ENCODE results near the gene UBAP2L.

UBAP2L gene, protein sequence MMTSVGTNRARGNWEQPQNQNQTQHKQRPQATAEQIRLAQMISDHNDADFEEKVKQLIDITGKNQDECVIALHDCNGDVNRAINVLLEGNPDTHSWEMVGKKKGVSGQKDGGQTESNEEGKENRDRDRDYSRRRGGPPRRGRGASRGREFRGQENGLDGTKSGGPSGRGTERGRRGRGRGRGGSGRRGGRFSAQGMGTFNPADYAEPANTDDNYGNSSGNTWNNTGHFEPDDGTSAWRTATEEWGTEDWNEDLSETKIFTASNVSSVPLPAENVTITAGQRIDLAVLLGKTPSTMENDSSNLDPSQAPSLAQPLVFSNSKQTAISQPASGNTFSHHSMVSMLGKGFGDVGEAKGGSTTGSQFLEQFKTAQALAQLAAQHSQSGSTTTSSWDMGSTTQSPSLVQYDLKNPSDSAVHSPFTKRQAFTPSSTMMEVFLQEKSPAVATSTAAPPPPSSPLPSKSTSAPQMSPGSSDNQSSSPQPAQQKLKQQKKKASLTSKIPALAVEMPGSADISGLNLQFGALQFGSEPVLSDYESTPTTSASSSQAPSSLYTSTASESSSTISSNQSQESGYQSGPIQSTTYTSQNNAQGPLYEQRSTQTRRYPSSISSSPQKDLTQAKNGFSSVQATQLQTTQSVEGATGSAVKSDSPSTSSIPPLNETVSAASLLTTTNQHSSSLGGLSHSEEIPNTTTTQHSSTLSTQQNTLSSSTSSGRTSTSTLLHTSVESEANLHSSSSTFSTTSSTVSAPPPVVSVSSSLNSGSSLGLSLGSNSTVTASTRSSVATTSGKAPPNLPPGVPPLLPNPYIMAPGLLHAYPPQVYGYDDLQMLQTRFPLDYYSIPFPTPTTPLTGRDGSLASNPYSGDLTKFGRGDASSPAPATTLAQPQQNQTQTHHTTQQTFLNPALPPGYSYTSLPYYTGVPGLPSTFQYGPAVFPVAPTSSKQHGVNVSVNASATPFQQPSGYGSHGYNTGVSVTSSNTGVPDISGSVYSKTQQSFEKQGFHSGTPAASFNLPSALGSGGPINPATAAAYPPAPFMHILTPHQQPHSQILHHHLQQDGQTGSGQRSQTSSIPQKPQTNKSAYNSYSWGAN

DNA sequence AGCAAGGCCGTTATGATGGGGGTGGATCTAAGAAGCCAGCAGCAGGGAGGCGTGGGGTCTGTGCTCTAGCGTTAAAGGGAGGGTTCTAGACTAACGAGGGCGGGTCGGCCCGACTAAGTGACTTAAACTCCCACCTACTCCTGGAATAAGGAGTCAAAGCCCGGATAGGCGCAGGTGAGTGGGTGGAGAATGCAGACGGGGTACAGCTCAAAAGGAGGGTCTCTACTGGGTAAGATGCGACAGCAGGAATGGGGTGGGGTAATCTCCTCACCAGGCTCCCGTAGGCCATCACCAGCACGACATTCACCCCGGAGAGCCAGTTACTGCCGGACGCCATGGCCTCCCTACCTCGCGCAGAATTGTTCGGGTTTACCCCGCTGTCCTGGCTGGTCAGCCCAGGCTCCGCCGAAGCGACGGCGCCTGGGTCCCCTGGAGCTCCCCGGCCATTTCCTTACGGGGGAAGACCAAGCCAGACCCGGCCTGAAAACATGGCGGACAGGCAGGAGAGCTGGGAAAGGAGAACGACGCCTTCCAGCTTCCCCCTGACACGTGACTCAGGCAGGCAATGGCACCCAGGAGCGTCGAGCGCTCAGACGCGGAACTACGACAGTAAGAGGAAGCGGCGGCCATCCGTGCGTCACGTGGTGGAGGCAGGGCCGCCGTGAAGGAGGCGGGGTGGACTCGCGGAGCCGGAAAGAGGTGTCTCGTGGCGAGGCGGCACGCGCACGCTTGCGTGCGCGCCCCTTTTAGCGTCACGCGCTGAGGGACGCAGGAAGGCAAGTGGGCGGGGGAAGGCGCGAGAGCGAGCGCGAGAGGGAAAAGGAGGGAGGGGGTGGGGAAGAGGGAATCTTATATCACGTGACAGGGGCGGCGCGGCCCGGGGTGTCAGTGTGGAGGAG, at the start of gene UBAP2L:
Gene UBAP2L (plus strand): TSS at position 885 of the 899 bp plus-strand sequence. CDS start 4,169 bp downstream, outside the sequence.
- peak; percentile 100 for DNase-seq (ENCODE audit: low read depth)

DNA sequence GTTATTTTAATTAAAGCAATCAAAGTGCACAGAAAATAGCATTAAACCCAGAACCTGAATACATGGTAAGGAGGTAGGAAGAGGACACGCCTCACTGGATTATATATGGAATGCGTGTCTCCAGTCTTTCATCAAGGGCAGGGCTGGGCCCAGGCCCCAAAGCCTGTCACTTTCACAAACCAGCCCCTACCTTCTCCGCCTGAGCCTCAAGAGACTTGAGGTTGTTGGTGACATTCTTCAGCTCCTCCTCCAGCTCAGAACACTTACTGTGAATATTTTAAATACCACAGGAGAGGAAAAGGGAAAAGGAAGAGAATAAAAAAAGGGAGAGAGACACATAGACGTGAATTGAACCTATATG, 49.6 kb upstream of the UBAP2L start:
- DNase-seq (ENCODE audit: low read depth), result no peak

DNA sequence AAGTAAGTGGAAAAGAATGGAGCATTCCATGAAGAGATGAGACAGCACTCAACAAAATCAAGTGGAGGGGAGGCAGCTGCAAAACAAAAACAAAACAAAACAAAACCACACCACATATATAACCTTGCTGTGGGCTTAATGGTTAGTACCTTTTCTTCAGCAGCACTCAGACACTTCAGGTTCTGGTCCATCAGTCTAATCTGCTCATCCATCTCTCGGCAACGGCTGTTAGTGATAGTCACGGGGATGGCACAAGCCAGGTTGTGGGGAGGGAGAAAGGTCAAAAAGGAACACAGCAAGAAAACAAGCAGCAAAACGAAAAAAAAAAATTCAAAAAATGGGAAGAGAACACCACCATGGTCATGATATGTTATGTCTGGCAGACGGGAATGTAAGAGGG, 48.9 kb upstream of the UBAP2L start:
- DNase-seq (ENCODE audit: low read depth), result no peak

DNA sequence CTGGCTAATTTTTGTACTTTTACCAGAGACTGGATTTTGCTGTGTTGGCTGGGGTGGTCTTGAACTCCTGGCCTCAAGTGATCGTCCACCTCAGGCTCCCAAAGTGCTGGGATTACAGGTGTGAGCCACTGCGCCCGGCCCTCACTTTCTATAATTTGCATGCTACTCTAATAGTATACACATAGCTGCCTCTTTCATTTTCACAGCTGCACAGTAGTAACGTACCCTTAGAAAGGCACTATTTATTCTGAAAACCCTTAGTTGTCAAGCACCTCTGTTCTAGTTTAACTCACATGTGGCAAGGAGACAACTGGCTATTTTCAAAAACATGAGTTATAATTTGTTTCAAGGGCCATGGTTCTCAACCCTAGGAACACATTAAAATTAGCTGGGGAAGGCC, 46.1 kb upstream of the UBAP2L start:
- no peak for DNase-seq (ENCODE audit: low read depth)

DNA sequence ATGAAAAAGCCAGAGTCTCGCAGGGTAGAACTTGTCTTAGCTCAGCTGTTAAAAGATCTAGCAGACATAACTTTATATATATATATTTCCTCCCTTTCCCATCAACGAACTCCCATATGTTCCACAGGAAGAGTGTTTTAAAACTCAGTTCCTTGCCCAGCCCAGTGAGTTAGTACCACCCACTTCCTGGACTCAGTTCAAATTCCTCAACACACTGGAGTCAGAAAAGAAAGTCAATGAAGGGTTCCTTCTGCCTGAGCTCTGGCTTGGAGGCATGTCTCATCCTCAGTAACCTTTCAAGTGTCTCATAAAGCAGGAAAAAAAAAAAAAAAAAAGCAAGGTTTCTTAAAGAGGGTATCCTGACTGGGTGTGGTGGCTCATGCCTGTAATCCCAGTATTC, 44.4 kb upstream of the UBAP2L start:
- peak; percentile 86 for DNase-seq (ENCODE audit: low read depth)

DNA sequence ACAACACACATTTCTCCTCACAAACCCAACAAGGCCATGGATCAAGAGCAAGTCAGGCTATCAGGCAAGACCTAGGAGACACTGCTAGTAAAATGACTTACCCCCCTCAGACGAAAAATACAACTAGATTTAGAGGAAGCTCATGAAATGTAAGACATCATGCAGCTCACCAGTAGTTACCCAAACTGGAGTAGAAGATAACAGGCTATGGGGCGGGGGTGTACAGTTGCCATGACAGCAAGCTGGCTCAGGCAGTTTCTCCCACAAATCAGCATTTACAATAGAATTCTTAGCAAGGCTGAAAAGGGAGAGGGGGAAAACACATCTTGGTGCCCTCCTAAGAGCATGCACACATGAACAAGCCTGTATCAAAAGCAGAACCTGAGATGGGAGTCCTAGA, 42.7 kb upstream of the UBAP2L start:
- DNase-seq (ENCODE audit: low read depth), result no peak

DNA sequence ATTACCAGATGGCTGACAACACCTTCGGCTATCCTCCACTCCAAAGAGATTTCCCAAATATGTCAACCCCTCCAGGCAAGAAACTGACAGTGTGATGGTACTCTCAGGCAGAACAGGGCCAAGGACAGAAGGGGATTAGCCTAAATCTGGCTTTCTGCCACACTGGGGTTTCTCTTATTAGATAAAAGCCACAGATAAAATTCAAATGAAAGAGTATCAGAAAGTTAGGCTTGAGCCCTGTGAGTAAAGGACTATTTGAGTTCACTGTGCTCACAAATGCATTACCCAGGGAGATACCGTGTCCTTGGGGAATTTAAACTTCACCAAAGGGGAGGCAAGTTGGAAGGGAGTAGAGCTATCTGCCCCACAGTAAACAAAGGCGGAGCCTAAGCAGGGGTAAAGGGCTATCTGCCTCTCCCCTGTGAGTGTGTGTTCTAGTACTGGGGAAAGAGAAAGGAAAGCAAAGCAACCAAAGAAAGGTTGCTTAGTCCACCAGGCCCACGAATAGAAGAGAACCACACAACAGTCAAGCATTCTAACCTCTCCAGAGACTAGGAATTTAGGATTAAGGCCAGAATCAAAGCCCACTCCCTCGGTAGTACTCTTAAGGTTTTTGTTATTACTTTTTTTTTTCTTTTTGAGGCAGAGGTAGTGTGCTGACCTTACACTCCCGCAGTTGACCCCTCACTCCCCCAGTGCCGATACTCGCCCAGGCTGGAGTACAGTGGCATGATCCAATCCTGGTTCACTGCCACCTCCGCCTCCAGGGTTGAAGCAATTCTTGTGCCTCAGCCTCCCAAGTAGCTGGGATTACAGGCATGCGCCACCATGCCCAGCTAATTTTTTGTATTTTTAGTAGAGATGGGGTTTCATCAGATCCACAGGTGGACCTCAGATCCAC, 41.6 kb upstream of the UBAP2L start:
- DNase-seq (ENCODE audit: low read depth), result peak; percentile 39

DNA sequence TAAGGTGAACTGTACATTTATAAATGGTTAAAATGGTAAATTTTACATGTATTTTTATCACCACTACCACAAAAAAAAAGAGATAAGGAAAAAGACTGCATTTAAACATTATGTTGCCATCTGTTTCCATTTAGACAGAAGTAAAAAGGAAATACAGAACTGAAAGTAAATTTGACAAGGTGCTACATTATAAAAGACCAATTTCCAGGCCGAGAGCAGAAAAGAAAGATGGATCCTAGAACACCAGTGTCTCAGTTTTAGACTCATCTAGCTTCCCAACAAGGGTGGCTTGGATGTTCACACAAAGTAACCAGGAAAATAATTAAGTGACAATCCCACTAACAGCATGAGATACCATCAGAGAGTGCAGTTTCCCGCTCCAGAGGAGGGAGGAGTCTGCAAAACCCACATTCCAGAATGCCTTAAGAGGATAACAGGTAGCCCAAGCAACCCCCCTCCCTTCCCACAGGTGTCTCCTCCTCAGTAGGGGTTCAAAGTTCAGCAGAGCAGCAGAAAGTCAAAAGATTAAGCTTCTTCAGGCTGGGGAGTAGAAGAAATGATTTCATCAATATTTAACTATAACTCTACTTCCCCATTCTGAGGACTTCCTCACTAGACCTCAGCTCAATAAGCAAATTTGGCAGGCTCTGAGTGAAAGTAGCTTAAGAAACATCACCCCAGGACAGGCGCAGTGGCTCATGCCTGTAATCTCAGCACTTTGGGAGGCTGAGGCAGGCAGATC, 40.6 kb upstream of the UBAP2L start:
- DNase-seq (ENCODE audit: low read depth), result no peak

DNA sequence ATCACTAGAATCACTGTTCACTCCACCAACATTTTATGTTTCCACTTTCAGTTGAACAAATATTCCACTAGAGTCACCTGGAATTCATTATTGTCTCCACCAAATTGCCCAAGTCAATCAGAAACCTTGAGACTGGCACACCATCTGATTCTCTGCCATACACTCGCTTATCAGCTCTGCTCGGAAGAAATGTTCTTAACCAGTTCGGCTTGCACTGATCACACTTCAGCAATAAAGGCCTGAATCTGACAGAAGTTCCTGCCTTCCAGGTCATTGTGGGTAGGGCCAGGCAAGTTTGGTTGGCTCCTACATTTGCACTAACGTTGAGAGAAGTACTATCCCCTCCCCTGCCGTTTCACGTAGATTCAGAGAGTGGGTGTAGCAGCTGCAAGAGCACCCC, 38.8 kb upstream of the UBAP2L start:
- DNase-seq (ENCODE audit: low read depth), result no peak

DNA sequence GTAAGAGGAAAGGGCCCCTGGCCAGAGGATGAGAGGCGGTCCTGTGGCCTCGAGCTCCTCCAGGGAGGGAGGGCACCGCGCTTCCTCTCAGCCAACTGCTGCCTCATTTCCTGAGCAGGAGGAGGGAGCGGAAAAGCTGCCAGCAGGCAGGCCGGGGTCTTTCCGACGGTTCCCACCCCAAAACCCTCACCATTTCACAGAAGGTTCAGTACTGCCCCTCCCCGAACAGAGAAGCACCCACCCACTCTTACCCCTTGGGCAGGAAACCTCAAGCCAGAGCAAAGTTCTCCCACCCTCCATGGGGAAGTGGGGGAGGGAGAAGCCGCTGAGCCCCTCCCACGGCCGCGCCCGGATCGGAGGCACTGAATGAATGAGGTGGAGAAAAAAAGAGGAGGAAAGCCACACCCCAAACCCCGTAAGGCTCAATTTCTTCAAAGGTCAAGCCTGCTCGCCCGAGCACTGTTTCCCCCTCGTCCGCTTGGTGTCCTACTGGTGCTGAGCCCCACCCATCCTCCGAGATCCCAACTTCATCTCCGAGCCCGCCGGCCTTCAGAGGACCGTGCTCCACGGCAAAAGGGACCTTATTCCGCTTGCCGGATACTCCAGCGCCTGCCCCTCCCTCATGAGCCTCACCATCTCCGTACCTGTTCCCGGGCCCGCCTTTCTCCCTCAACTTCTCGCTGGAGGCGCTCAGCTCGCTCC, 38.3 kb upstream of the UBAP2L start:
- DNase-seq (ENCODE audit: low read depth), result peak; percentile 95

DNA sequence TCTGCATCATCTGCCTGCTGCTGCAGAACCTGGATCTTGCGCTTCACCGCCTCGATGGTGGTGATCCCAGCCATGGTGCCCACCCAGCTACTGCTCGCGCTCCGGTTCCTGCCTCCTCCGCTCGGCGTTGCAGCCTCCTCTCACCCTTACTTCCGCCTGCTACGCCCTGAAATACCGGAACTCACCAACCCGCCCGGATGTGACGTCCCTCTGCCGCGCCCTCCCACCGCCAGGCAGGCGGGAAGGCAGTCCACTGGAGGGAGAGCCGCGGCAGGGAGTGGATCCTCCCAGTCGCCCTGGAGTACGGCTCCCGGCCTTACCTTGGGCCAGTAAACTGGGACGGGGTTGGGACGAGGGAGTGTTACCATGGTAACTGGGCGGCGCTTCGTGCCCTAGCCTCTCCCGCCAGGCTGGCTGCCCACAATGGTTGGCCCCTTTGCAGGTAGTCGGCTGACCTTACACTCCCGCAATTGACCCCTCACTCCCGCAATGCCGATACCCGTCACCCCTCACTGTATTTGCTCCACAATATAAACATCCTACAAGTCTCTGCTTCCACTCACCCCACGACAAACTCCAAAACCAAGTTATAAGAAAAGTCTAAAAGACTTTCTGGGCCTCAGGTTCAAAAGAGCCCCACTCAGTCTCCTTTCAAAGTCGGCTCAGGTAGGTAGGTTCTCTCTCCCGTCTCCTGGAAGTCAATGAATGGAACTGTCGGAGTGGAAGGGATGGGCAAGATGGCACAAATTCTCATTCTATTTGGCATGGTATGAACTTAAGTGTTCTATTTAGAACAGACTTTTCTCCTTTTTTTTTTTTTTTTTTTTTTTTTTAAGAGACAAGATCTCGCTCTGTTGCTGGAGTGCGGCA, 37.5 kb upstream of the UBAP2L start:
- peak; percentile 97 for DNase-seq (ENCODE audit: low read depth)

DNA sequence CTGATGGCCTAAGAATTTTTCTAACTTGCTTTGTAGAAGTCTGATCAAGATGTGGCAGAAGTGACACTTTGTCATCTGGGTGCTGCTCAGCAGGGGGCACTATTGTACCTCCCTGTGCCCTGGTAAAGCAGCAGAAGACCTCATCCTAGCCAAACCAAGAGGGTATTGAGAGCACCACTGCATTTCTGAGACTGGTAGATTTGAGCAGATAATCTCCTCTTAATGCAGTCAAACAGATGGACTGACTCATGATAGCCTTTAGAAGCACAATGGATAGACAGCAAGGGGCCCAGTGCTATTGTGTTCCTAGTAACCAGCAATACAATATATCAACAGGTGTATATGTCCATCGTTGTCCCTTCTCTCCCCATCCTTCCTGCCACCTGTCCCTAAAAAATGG, 34.6 kb upstream of the UBAP2L start:
- peak; percentile 56 for DNase-seq (ENCODE audit: low read depth)

DNA sequence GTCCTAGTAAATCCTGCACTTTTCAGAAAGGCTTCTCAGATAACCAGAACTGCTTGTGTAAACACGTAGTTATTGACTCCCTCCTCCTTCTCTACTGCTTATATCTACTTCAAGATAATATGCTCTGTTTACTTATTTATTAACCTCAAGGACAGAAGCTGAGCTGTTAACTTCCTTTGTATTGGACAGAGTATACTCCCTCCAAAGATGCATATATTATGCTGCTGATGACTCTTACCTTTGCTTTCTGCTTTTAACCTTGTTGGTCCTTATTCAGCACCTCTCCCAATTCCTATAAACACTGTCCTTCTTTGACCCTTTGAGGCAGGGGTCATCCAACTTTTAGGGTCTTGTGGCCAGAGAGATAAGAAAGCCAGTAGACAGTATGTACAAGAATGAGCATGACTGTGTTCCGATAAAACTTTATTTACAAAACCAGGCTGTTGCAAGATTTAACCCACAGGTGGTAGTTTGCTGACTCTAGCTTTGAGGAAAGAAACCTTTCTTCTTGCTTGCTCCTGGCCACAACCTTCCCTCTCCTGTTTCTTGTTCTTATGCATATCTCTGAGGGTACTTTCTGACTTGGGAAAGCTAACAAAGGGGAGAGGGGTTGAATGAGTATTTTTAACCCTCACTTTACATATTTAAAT, 33.8 kb upstream of the UBAP2L start:
- no peak for DNase-seq (ENCODE audit: low read depth)

DNA sequence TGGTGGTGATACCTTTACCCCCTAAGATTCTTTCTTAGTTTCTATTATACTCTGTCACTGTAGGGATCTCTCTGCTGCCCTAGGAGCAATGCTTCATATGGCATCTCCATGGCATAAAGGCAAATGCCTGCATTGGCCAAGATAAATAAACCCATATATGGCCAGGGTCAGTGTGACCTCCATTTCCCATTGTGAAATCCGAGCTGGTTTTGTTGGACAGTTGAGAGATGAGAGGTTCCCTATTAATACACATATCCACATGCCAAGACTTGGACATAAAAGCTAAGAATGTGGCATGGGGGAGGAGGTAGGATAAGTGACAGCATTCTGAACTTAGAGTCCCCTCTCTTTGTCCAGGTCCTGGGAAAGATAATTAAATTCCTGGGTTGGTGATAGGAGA, 30.2 kb upstream of the UBAP2L start:
- peak; percentile 58 for DNase-seq (ENCODE audit: low read depth)

DNA sequence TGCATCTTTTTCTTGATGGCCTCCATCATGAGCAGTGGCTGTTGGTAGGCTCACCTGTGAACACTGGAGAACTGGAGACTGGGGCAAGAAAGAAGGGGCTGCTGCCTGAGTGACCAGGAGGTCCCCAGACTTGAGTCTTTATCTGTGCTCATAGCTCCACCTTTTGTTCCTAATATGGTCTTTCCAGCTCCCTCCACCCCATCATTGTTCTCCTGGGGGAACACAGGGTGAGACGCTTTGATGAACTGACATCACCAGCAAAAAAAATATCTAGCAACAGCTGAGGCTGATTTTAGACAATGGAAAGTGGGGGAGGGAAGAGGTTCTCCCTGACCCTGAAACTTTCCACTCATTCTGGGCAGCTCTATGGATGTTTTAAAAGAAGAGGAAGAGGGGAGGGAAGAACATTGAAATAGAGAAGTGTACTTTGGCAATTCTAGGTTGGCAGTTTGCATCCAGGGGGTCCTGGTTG, 28.7 kb upstream of the UBAP2L start, which contains the start of gene TPM3:
Gene TPM3 (minus strand): TSS at position 111 of the 472 bp plus-strand sequence. CDS start 82 bp downstream, at position 29.
- DNase-seq (ENCODE audit: low read depth), result no peak

DNA sequence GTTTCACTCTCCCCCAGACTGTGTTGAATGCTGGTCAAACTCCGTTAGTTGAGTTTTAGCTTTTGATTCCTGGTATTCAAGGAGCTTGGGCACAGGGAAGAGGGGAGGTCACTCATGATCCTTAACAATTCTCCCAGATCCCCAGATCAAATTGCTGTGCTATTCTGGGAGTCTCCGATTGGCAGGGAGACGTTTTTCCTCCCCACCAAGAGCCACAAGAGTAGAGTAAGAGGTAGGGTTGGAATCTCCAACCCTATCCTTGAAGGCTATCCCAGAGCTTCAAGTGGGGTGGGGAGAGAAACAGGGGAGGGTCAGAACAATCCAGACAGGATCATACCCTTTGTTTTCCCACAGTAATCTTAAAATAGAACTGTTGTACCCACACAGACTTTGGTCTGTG, 28.3 kb upstream of the UBAP2L start:
- DNase-seq (ENCODE audit: low read depth), result no peak

DNA sequence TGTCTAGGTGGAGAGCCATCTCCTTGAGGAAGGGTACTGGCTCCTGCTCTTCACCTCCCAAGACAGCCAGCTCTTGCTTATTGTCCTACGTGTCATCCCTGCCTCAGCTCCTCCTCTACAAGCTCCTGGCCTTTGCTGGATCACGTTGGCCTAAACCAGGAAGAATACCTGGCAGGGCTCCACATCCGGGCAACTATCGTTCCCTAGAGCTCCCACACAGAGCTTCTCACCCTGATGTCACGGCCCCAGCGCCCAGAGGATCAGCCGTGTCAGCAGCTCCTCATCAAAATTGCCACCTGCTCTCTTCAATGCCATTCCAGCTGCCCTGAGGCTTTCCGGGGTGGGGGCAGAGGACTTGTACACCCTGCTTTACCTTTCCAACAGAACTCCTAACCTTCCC, 26.9 kb upstream of the UBAP2L start:
- DNase-seq (ENCODE audit: low read depth), result no peak

Data from iris pigment epithelial cell (primary cell).